Upper lobe of right lung (tissue), 1 donor: ENCODE data around the gene TMEM129. TPM values are rescaled to one million over a fixed set of nuclear protein-coding genes. Genes with fewer than 3 reads are reported as not detected.

Experiments
- ATAC-seq: fragments of 200-7000 bp; cut with Tn5 transposase; one replicate; pipeline ENCODE4 v1.9.1; 2020; ENCODE audit warnings: mild to moderate bottlenecking, moderate library complexity
- DNase-seq: peaks from one replicate; pipeline ENCODE4 v3.0.0-alpha.2; 2020
- H3K27ac ChIP-seq: fragments of 200-600 bp; one replicate; pipeline ENCODE4 v1.8.0; 2022
- H3K27me3 ChIP-seq: fragments of 200-600 bp; one replicate; pipeline ENCODE4 v1.8.0; 2022; ENCODE audit warnings: mild to moderate bottlenecking
- H3K36me3 ChIP-seq: fragments of 200-600 bp; one replicate; pipeline ENCODE4 v1.8.0; 2022
- H3K4me1 ChIP-seq: fragments of 200-600 bp; one replicate; pipeline ENCODE4 v1.8.0; 2022
- H3K4me3 ChIP-seq: fragments of 200-600 bp; one replicate; pipeline ENCODE4 v1.8.0; 2022; ENCODE audit warnings: mild to moderate bottlenecking
- H3K9me3 ChIP-seq: fragments of 200-600 bp; one replicate; pipeline ENCODE4 v1.8.0; 2022
- CTCF ChIP-seq: fragments of 200-600 bp; IDR thresholded peaks from one replicate; pipeline ENCODE4 v1.8.0; 2022; ENCODE audit warnings: antibody characterized with exemption
- intact Hi-C: fragments of 100-400 bp; cut with DNase I; formaldehyde crosslinking; loops from one replicate; pipeline ENCODE4 v1.11.0; 2022
- total RNA-seq: library from RNA; stranded (reverse); fragmentation: NEBNext Ultra II Directional; extraction: Animal tissue kit (Norgen Biotek cat#: 25700); gene quantifications from one replicate; pipeline ENCODE4 v1.2.1, GENCODE V29; 2021
- donor health status: DM: no; HTN: yes; CAD: no; lungs with severe emphysema.

TMEM129 gene
- total RNA-seq, 1 donor from 2014 or later: 33.2 TPM

GRCh38 chr4:1767770-1768366 lies 46.7 kb upstream of the TMEM129 start:
- ATAC-seq: peak; percentile 57
- peak overlapping the region; percentile 40 for H3K4me3 ChIP-seq
- intact Hi-C loops: no loop called here
- H3K27ac ChIP-seq: peak overlapping the region; percentile 78
- no peak for TF ChIP-seq CTCF
- peaks cover 17% of the 10 kb centered on the region for H3K4me1 ChIP-seq
- peak; percentile 91 for DNase-seq
- no peaks in the 10 kb centered on the region for H3K9me3 ChIP-seq
- H3K36me3 ChIP-seq: no peaks in the 10 kb centered on the region
- peaks cover 5% of the 10 kb centered on the region for H3K27me3 ChIP-seq

- Histone ChIP-seq H3K27ac (peak overlapping the region; percentile 78), H3K4me1 (peaks cover 17% of the 10 kb centered on the region), H3K27me3 (peaks cover 5% of the 10 kb centered on the region), H3K4me3 (peak overlapping the region; percentile 43), H3K9me3 (no peaks in the 10 kb centered on the region), H3K36me3 (no peaks in the 10 kb centered on the region)
- no peak for TF ChIP-seq CTCF
- ATAC-seq (peak; percentile 3), DNase-seq (no peak)
- intact Hi-C loops: no loop called here
Observed at GRCh38 chr4:1767061-1767769, 46.1 kb upstream of the TMEM129 start.

- no peak for TF ChIP-seq CTCF
- H3K27ac ChIP-seq: peak overlapping the region; percentile 51
- H3K27me3 ChIP-seq: peaks cover 5% of the 10 kb centered on the region
- no peaks in the 10 kb centered on the region for H3K9me3 ChIP-seq
- no peak for DNase-seq
- peak; percentile 2 for ATAC-seq
- H3K4me1 ChIP-seq: peaks cover 17% of the 10 kb centered on the region
- H3K36me3 ChIP-seq: no peaks in the 10 kb centered on the region
- peak overlapping the region; percentile 43 for H3K4me3 ChIP-seq
- intact Hi-C loops: no loop called here
Observed at GRCh38 chr4:1766106-1767060, 45.3 kb upstream of the TMEM129 start.

DNA sequence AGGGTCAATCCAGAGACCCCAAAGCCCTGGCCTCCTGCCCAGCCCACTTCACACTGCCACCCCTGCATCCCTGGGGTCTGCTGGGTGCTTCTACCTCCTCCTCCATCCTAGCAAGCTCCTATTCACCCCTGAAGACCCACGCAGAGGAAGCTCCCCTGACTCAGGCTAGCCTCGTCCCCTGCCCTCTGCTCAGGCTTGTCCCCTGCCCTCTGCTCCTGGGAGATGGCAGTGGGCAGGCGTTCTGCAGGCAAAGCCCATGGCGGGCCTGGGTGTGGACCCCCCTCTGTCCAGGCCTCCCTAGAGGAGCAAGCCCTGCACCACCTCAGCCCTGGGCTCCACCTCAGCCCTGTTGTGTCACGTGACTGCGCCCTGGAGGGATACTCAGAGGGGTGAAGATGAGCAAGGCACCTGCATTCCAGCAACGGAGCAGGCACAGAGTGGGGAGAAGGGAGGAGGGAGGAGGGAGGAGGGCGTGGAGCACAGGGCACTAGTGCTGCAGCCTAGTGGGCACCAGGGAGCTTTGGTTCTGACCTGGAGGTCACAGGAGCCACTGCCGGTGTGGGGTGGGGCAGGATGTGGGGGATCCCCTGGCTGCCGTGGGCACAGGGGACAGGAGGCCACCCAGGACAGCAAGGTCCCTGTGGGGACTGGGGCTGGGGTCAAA lies 44.4 kb upstream of the TMEM129 start:
- Histone ChIP-seq H3K9me3 (no peaks in the 10 kb centered on the region), H3K4me1 (peaks cover 17% of the 10 kb centered on the region)
- ATAC-seq: no peak

More for the DNA sequence above, 44.4 kb upstream of the TMEM129 start:
- intact Hi-C loops: no loop called here
- no peaks in the 10 kb centered on the region for H3K36me3 ChIP-seq
- no peak for TF ChIP-seq CTCF
- no peak overlapping the region for H3K4me3 ChIP-seq
- no peak for DNase-seq
- no peak overlapping the region for H3K27ac ChIP-seq
- peaks cover 5% of the 10 kb centered on the region for H3K27me3 ChIP-seq
